NCI-H774 (cell line): ENCODE measurements around the gene MTG2.

ENCODE experiments used
- DNase-seq: peaks from one replicate; lab custom pipeline; 2025; lab: John Stamatoyannopoulos, UW

Gene MTG2, protein sequence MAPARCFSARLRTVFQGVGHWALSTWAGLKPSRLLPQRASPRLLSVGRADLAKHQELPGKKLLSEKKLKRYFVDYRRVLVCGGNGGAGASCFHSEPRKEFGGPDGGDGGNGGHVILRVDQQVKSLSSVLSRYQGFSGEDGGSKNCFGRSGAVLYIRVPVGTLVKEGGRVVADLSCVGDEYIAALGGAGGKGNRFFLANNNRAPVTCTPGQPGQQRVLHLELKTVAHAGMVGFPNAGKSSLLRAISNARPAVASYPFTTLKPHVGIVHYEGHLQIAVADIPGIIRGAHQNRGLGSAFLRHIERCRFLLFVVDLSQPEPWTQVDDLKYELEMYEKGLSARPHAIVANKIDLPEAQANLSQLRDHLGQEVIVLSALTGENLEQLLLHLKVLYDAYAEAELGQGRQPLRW

DNA sequence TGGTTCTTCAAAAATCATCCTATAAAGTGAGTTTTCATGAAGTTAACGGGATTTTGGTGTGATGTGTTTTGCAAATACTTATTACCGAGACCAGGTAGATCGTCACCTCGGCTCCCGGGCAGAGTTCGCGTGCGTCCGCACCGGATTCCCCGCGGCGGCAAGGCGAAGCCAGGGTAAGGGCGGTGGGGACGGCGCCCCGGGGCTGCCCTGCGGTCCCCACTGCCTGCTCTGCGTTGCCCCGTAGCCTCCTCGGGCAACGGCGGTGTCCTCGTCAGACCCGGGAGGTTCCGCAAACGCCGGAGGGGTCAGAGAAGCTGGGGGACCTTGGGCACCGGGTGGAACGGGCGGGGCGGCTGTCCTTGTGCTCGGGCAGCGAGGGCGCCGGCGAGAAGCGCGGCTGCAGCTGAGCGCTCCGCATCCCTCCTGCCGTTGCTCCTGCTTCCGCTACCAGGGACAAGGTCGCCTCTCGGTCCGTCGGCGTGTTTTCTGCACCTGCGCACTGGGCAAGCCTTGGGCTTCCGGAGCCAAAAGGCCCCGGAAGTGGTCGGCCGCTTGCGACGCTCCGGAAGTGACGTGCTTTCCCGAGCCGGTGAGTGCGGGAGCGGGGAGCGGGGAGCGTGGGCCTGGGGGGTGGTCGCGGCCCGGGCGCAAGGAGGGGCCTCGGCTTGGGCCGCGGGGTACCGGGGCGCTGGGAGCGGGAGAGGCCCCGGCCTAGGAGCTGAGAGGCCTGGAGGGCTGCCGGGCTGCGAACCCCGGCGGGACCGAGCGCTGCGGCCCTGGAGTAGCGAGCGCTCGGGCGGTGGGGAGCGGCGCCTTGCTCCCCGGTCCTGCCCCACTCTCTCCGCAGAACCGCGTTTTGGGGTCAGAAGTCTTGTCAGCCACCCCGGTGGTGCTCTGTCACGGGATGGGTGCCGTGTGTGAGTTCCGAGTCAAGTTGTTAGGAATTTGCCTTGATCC is at the start of gene MTG2:
TSS of gene MTG2 (plus strand) at position 560 of the 957 bp plus-strand sequence. CDS start 10,393 bp downstream, outside the sequence.
- DNase-seq: peak; percentile 94

DNA sequence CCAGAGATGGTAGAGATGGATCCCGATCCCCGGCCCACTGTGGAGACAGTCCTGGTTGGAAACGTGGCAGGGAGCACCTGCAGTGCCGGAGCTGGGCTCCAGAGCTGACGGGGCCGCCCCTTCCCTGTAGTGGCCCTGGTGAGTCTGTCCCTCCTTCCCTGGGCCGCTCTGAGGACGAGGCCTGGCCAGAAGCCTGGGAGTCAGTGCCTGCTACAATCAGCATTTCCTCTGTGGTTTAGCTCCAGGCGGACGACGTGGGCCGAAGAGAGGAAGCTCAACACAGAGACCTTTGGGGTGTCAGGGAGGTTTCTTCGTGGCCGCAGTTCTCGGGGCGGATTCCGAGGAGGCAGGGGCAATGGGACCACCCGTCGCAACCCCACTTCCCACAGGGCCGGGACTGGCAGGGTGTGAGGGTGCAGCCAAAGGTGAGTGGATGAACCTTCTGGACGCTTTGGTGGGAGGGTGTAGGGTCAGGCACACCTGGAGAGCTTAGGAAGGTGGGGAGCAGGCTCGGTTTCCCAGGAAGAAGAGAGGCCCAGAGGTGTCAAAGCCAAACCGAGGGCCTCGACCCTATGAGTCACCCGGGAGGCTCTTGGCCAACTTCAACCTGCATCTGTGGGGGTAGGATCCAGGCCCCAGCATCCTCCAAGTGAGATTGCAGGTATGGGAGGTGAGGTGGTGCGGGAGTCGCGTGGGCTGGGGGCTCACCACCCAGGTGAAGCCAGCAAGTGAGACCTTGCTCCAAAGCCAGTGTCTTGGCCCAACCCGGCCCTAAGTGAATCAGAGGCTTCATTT is 49.6 kb upstream of the MTG2 start:
- no peak for DNase-seq

DNA sequence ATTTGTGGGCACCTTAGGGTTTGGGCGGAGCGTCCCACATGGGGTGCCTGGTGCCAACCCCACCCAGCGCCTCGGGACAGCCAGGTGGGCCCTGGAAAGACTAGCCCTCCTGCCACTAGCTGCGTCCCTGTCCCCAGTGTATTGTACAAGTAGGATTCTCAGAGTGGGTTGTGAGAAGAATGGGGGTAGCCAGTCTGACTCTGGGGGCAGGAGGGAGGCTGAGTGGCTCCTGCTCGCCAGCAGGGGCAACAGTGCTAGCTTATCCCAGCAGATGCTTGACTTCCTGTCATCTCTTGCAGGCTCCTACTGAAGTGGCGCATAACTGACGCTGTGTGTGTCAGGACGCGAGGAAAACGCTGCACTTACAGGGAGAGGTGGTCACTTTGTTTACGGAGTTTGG is 49.0 kb upstream of the MTG2 start:
- DNase-seq: no peak

DNA sequence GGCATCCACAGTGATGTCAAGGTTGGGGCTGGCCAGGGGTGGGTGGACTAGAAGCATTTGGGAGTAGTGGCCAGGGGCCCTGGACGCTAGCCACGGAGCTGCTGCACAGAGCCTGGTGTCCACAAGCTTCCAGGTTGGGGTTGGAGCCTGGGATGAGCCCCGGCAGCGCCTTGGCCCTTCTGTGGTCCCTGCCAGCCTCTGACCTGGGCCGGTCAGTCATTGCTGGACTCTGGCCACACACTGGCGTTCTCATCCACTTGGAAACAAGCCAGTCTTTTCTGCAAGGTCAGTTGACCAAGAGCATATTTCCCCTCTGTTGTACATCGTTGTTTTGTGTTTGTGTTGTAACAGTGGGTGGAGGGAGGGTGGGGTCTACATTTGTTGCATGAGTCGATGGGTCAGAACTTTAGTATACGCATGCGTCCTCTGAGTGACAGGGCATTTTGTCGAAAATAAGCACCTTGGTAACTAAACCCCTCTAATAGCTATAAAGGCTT is 48.0 kb upstream of the MTG2 start:
- DNase-seq: no peak

DNA sequence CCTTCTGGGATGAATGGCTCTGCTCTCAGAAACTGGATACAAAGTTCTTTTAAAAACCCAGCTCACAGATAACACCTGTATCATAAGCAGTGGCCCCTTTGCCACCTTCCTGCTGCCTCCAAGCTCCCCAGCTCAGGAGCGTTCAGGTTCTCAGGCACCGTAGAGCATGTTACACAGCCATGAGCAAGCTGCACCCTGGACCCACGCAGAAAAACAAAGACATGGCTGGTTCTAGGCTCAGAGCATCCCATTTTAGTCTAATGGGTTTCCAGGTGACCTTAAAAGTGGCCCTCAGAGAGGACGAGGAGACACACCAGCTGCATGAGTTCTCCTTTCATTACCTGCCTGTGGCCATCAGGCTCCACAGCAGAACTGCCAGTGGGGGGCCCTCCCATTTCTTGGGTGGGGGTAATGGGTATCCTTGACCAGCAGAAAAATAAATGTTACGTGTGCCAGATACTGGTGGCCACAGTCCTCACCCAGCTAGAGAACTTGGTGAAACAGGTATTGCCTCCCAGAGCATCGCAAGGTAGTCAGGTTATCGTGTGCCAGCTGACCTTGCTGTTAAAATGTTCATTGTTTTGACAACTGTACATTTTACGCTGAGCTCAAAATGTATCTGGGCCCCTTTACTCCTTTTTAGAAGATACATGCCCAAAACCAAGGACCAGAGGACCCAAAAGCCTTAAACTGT is 47.1 kb upstream of the MTG2 start:
- no peak for DNase-seq

DNA sequence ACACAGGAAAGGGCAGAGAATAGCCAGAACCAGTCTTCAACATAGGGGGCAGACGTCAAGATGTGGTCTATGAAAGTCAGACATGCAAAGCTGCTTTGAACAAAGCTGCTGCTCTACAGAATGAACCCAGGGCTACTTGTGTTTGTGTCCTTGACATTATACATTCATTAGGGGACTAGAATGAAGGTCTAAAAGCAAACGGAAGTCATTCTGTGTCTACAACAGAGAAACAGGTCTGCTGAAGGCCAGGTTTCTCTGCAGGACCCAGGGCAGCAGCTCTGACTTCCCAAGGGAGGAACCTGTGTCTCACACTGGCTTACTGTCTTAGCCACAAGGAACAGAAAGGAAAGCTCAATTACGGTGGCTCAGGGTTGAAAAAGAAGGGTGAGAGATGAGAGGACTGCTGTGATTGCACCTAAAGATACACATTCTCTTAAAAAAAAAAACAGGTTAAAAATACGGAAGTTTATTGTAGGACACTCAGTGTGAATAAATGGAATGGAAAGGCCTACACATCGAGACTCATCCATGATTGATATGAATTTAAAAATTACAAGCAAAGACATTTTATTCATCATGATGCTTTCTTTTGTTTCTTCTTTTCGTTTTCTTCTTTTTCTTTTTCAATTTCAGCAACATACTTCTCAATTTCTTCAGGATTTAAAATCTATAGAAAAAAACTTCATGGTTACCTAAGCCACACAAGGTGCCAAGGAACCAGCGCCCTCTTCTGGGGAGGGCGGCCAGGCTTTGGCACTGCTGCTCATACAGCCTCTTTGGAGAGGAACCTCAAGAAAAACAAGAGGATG is 46.3 kb upstream of the MTG2 start:
- DNase-seq: no peak

DNA sequence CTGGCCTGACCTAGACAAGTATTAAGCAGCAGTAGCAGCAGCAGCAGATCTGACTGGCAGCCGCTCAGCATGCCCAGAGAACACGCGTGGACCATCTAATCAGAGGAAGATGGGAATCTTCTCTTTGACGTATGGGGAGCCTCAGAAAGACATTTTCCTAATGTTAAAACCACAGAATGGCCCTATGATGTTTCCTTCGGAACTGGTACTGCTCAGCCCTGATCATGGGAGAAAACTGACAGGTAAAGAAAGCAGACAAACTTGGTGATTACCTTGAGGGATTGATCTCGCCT is 45.8 kb upstream of the MTG2 start:
- DNase-seq: no peak

DNA sequence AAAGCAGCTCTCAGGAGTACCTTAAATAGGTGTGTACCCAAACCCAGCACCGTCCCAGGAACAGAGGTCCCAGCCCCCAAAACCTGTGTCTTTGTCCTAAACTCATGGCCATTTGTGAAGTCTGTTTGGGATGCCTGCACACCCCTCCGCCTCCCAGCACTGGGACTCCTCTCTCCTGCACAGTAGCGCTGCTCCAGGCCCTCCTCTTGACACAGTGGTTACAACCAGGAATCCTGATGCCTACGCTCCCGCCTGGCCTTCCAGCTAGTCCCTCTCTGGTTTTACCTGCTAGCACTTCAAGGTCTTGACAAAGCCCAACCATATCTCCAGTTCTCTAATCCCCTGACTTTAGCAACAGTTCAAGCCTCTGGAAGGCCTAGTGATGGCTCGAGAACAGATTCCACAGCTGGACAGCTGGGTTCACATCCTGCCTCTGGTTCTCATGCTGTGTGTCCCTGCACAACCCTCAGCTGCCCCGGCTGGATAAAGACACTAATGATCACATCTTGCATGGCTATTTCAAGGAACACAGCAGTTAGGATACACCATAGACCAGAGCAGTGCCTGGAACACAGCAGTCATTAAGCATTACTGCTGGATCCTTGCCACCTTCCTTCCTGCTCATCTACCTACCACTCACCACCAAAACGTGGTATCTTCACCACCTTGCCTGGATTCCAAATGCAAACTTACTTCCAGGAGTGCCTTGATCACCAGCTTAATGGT is 45.2 kb upstream of the MTG2 start:
- no peak for DNase-seq

DNA sequence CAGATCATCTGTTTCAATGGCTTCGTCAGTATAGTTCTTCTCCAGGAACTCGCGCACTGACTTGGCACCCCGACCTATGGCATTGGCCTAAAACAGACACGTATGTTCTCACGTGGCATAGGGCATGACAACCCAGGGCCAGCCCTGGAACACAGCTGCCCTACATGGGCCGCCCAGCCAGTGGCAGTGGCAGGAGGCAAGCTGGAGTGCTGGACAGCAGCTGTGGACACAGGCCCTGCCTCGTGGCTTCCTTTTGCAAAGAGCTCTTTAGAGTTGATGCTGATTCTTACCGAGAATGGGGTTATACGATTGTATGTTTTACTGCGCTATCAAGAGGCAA is 44.7 kb upstream of the MTG2 start:
- DNase-seq: no peak

DNA sequence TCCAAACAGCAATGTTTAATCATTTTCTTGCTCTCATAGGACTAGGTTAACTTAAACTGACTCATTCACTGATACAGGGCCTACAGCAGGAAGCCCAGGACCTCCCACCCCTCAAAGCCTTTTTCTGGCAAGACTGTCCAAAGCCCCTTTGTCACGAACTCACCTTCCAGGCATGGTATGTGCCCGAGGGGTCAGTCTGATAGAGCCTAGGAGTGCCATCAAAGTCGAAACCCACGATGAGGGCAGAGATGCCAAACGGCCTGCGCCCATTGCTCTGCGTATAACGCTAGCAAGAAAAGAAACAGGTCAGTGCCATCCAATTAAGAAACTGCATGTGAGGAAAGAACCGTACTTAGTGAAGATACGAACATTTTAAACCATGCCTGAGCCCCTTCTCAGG is 43.9 kb upstream of the MTG2 start:
- DNase-seq: no peak

DNA sequence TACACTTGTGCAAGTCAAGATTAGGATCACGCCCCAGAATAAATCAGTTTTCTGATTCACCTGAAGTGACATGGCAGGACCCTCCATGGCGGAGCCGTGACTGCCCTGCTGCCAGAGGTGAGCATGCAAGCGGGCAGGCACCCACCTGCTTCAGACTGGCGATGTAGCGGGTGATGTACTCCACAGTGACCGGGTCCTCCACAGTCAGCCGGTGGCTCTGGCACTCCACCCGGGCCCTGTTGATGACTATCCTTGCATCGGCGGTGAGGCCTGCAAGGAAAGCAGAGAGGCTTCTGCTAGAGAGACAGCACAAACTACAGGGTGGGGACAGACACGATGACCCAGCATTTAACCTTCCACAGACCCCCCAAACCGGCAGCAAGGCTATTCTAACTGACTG is 43.2 kb upstream of the MTG2 start:
- no peak for DNase-seq

DNA sequence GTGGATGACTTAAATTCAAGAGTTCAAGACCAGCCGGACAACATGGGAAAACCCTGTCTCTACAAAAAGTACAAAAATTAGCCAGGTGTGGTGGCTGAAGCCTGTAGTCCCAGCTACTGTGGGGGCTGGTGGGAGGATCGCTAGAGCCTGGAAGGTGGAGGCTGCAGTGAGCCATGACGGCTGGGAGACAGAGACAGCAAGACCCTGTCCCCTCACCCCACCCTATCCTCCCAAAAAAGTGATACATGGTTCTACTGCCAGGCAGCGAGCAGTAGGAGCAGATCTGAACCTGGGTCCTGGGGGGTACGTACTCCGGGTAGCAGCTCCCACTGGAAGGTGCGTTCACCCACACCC is 41.8 kb upstream of the MTG2 start:
- DNase-seq: no peak

DNA sequence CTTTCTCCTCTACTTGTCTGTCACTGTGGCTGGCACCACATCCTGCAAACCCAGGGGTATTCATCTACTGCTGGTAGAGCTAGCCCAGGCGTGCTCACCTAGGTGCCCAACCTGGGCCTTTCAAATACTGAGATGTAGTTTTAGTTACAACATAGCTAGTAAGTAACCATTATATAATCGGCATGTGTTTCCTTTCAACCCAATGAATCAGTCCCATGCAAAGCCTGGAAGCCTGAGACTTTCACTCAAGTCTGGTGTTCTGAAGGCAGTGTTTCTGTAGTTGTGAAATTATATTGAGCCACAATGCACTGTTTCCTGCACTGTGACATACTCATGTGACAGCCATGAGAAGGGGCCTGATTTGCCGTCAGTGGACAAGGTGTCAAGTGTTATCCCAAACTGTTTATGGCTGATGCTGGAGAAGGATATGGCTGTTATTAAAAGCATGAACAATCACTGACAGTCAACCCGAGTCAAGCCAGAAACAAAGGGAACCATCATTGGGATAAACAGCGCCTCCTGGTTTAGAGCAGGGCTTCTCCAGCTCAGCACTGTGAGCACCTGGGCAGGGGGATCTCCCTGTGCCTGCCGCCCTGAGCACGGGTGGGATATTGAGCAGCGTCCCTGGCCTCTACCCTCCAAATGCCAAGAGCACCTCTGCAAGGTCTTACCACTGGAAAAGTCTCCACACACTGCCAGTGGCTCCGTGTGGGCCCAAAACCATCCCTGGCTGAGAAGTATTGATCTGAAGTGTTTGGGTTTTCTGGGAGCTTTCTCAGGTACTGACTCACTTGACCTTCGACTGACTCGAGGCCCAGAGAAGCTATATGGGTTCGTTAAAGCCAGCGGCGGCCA is 41.2 kb upstream of the MTG2 start:
- no peak for DNase-seq

DNA sequence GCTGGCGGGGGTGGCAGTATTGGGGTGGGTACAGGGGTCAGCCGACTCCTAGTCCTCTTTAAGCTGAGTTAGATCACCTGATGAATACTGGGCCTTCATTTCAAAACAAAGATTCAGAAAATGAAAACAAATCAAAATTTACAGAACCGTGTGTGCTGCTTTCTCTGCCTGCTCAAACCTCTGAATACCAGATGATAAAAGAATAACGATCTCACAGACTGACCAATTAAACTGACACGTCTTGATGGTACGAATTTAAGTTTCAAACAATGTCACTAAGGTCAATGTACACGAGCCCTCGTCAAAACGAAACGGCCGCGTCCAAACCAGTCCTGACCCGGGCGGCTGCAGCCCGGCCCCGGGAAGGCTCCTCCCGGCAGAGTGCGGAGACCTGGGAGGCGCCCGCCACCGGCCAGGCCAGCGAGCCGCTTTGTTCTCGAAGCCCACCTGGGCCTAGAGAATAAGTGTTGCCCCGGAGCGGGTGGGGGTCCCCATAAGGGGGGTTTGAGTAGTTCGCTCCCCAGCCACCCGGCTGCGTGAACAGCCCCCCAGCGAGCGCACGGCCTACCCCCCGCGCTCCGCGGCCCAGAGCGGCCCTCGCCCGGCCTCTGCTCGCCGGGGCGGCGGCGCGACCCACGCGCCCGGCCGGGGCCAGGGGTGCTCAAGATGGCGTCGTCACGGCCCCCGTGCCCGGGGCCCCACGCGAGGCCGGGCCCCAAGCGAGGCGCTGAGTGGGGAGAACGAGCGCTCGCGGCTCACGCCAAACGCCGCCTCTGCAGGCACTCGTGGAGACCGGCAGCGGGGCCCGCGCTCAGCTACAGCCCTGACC is 40.4 kb upstream of the MTG2 start:
- DNase-seq: no peak

DNA sequence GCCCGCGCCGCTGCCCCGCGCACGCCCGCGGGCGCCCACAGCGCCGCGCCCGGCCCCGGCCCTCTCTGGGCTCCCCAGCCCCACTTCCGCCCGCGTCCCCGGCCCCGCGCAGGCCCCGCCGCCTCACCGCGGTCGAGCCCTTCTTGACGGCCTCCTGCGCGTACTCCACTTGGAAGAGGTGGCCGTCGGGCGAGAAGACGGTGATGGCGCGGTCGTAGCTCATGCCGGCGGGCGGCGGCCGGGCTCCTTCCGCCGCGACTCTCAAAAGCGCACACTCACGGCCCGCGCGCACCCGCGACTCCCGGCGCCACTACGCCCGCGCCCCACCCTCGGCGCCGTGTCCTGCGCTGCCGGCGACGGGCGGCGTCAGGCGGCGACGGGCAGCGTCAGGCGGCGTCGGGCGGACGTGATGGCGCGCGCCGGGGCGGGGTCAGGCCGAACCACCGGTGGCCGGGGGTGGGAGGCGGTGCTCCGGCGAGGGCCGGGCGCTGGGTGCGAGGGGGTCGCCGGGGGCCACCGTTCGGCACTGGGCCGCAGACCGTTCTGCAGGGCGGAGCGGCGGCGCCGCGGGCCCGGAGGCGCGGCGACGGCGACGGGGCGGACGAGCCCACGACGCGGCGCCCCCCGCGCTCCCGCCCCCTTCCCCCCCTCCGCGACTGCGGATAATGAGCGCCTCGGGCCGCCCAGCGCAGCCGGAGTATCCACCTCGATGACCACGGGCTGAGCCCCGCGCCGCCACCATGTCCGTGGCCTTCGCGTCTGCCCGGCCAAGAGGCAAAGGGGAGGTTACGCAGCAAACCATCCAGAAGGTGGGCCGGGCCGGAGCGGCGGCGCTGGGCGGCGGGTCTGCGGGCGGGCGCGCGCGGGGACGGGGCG is 39.5 kb upstream of the MTG2 start, which contains the start of the genes PSMA7 and SS18L1:
TSS of gene PSMA7 (minus strand) at position 314 of the 876 bp plus-strand sequence. CDS start at position 223, 91 bp downstream.
TSS of gene SS18L1 (plus strand) at position 689 of the 876 bp plus-strand sequence. CDS start at position 741, 52 bp downstream.
- peak; percentile 86 for DNase-seq

DNA sequence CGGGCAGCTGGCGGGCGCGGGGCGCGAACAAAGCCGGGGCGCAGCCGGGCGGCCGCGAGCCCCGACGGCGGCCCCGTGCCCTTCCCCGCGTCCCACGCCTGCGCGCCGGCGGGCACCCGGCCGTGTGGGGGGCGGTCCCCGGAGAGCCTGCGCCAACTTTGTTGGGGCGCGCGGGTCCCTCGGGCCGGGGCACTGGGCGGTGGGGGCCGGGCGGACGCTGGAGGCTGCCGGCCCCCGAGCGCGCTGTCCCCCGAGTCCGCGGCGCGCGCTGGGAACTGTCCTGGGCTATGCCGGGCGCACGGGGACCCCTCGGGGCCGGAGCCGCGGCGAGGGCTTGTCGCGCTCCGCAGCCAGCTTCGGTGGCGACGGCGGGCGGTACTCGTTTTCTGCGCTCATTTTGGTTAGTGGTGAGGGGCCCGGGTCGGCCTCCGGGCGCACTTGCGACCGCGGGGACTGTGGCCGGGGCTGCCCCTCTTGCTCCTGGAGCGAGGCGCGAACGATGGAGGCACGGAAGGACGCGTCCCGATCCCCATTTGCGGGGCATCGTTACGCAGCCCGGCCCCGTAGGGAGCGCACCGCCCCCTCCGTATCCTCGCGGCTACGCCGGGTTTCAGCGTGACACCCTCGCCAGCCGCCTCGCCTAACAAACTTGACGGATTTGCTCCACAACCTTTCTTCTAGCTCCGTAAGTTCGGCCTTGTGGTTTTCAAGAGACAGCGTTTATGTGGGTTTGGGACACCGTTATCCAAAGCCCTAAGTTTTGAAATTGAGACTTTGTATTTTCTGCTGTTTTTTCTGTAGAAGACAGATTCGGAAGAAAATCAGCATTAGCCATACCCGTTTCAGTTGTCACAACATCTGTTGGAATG is 38.6 kb upstream of the MTG2 start:
- no peak for DNase-seq
